ENCODE results near the gene MFAP4. TPM values are rescaled to one million over a fixed set of nuclear protein-coding genes. Genes with fewer than 3 reads are reported as not detected.

MFAP4 gene
- polyA plus RNA-seq, 1 donor from 2014 or later = not detected

- H3K4me3 ChIP-seq (ENCODE audit: low read length) = no peak overlapping the region
- H3K9me3 ChIP-seq (ENCODE audit: low read length) = no peaks in the 10 kb centered on the region
- H4K20me1 ChIP-seq (ENCODE audit: insufficient read depth) = no peaks in the 10 kb centered on the region
- H3K27me3 ChIP-seq (ENCODE audit: insufficient read depth, low read depth, low read length) = no peaks in the 10 kb centered on the region
- H3K79me2 ChIP-seq (replicated peaks; ENCODE audit: insufficient read depth, low read length) = no peaks in the 10 kb centered on the region
- no peaks in the 10 kb centered on the region for H3K9me2 ChIP-seq (ENCODE audit: insufficient read depth, low read length)
- no peaks in the 10 kb centered on the region for H3F3A ChIP-seq (ENCODE audit: insufficient read depth, low read length, poor library complexity, severe bottlenecking)
- peaks cover 5% of the 10 kb centered on the region for H3K36me3 ChIP-seq (ENCODE audit: insufficient read depth, low read length)
- no peak for TF ChIP-seq POLR2AphosphoS5 (IDR thresholded peaks at IDR 0.05)
- TF ChIP-seq TAF1 (IDR thresholded peaks at IDR 0.05; ENCODE audit: low read depth) = no peak
- no peak for TF ChIP-seq RAD21 (conservative IDR thresholded peaks at IDR 0.05)
- no peak for TF ChIP-seq EP300 (conservative IDR thresholded peaks at IDR 0.05; ENCODE audit: poor library complexity, severe bottlenecking)
- TF ChIP-seq, protein P1, sequence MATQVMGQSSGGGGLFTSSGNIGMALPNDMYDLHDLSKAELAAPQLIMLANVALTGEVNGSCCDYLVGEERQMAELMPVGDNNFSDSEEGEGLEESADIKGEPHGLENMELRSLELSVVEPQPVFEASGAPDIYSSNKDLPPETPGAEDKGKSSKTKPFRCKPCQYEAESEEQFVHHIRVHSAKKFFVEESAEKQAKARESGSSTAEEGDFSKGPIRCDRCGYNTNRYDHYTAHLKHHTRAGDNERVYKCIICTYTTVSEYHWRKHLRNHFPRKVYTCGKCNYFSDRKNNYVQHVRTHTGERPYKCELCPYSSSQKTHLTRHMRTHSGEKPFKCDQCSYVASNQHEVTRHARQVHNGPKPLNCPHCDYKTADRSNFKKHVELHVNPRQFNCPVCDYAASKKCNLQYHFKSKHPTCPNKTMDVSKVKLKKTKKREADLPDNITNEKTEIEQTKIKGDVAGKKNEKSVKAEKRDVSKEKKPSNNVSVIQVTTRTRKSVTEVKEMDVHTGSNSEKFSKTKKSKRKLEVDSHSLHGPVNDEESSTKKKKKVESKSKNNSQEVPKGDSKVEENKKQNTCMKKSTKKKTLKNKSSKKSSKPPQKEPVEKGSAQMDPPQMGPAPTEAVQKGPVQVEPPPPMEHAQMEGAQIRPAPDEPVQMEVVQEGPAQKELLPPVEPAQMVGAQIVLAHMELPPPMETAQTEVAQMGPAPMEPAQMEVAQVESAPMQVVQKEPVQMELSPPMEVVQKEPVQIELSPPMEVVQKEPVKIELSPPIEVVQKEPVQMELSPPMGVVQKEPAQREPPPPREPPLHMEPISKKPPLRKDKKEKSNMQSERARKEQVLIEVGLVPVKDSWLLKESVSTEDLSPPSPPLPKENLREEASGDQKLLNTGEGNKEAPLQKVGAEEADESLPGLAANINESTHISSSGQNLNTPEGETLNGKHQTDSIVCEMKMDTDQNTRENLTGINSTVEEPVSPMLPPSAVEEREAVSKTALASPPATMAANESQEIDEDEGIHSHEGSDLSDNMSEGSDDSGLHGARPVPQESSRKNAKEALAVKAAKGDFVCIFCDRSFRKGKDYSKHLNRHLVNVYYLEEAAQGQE (IDR thresholded peaks at IDR 0.05; ENCODE audit: borderline replicate concordance) = no peak
- no peak overlapping the region for H3K4me2 ChIP-seq (ENCODE audit: low read length)
- no peak overlapping the region for H3K9ac ChIP-seq (ENCODE audit: low read length)
- no peak overlapping the region for H2AFZ ChIP-seq (ENCODE audit: low read depth, low read length)
- no peak overlapping the region for H3K27ac ChIP-seq (ENCODE audit: low read length)
These were observed 1.4 kb downstream of the MFAP4 start for GRCh38 chr17:19385521-19385983.

GRCh38 chr17:19384723-19385391 is 2.1 kb downstream of the MFAP4 start:
- no peaks in the 10 kb centered on the region for H3K79me2 ChIP-seq (replicated peaks; ENCODE audit: insufficient read depth, low read length)
- no peak overlapping the region for H3K4me2 ChIP-seq (ENCODE audit: low read length)
- H3K9me3 ChIP-seq (ENCODE audit: low read length) = no peaks in the 10 kb centered on the region
- no peak overlapping the region for H3K4me3 ChIP-seq (ENCODE audit: low read length)
- H3K27me3 ChIP-seq (ENCODE audit: insufficient read depth, low read depth, low read length) = no peaks in the 10 kb centered on the region
- no peak overlapping the region for H3K27ac ChIP-seq (ENCODE audit: low read length)
- no peaks in the 10 kb centered on the region for H4K20me1 ChIP-seq (ENCODE audit: insufficient read depth)
- H3F3A ChIP-seq (ENCODE audit: insufficient read depth, low read length, poor library complexity, severe bottlenecking) = no peaks in the 10 kb centered on the region
- no peaks in the 10 kb centered on the region for H3K9me2 ChIP-seq (ENCODE audit: insufficient read depth, low read length)
- H3K9ac ChIP-seq (ENCODE audit: low read length) = no peak overlapping the region
- peaks cover 5% of the 10 kb centered on the region for H3K36me3 ChIP-seq (ENCODE audit: insufficient read depth, low read length)
- no peak overlapping the region for H2AFZ ChIP-seq (ENCODE audit: low read depth, low read length)
- TF ChIP-seq SMC3 (conservative IDR thresholded peaks at IDR 0.05; ENCODE audit: poor library complexity) (no peak), RAD21 (conservative IDR thresholded peaks at IDR 0.05) (no peak), MXI1 (conservative IDR thresholded peaks at IDR 0.05; ENCODE audit: poor library complexity, severe bottlenecking) (no peak), TAF1 (IDR thresholded peaks at IDR 0.05; ENCODE audit: low read depth) (no peak), EZH2 (IDR thresholded peaks at IDR 0.05; ENCODE audit: borderline replicate concordance, insufficient read depth, low read length, poor library complexity, severe bottlenecking) (no peak), CTCF (IDR thresholded peaks at IDR 0.05; ENCODE audit: poor library complexity, severe bottlenecking) (no peak), POLR2AphosphoS5 (IDR thresholded peaks at IDR 0.05) (no peak), EP300 (conservative IDR thresholded peaks at IDR 0.05; ENCODE audit: poor library complexity, severe bottlenecking) (no peak)
- TF ChIP-seq, protein P1 (IDR thresholded peaks at IDR 0.05; ENCODE audit: borderline replicate concordance) = no peak

Data from neural cell (in vitro differentiated cells).